Activated T-cell treated with anti-CD3 and anti-CD28 coated beads, Interleukin-2, amount 50 U/mL, for 24 hours (primary cell): ENCODE measurements around the gene ZC3H4.
A peak's percentile ranks its signal among the peaks of the same experiment; 100 is the strongest.
"Not testable (repeated sequence)": the region's sequence is repeated elsewhere in the genome, so short reads cannot be mapped to it uniquely, and the experiment has no call there.

Experiments
- DNase-seq: peaks from one replicate; pipeline ENCODE4 v3.0.0-alpha.2; 2020
- H3K27ac Mint-ChIP-seq: 2 replicates; pipeline ENCODE4 v1.8.0; 2020; ENCODE audit warnings: mild to moderate bottlenecking, mixed read lengths
- H3K27me3 Mint-ChIP-seq: 2 replicates; pipeline ENCODE4 v1.8.0; 2020; ENCODE audit warnings: mixed read lengths
- H3K36me3 Mint-ChIP-seq: 2 replicates; pipeline ENCODE4 v1.8.0; 2020; ENCODE audit warnings: low read depth, mixed read lengths
- H3K4me1 Mint-ChIP-seq: 2 replicates; pipeline ENCODE4 v1.8.0; 2020; ENCODE audit warnings: low read depth, mixed read lengths
- H3K4me3 Mint-ChIP-seq: 2 replicates; pipeline ENCODE4 v1.8.0; 2020; ENCODE audit warnings: mild to moderate bottlenecking, moderate library complexity, mixed read lengths
- H3K9me3 Mint-ChIP-seq: 2 replicates; pipeline ENCODE4 v1.8.0; 2020; ENCODE audit warnings: mixed read lengths

Gene ZC3H4

GRCh38 chr19:47094557-47095475 is 18.8 kb downstream of the ZC3H4 start:
- DNase-seq: peak; percentile 69
- H3K36me3 Mint-ChIP-seq: peaks cover 87% of the 10 kb centered on the region
- peak overlapping the region; percentile 96 for H3K27ac Mint-ChIP-seq
- peak overlapping the region; percentile 71 for H3K4me3 Mint-ChIP-seq
- H3K9me3 Mint-ChIP-seq: no peaks in the 10 kb centered on the region
- H3K27me3 Mint-ChIP-seq: no peaks in the 10 kb centered on the region
- peaks cover 69% of the 10 kb centered on the region for H3K4me1 Mint-ChIP-seq

- H3K27me3 Mint-ChIP-seq: no peaks in the 10 kb centered on the region
- no peaks in the 10 kb centered on the region for H3K9me3 Mint-ChIP-seq
- H3K4me1 Mint-ChIP-seq: peaks cover 62% of the 10 kb centered on the region
- peaks cover 87% of the 10 kb centered on the region for H3K36me3 Mint-ChIP-seq
- peak; percentile 57 for DNase-seq
- H3K27ac Mint-ChIP-seq: peak overlapping the region; percentile 96
- H3K4me3 Mint-ChIP-seq: peak overlapping the region; percentile 71
Observed at GRCh38 chr19:47093841-47094240, 19.7 kb downstream of the ZC3H4 start.

GRCh38 chr19:47093254-47093653 is 20.3 kb downstream of the ZC3H4 start:
- Mint-ChIP-seq H3K27me3 (no peaks in the 10 kb centered on the region), H3K36me3 (peaks cover 88% of the 10 kb centered on the region), H3K4me3 (peak overlapping the region; percentile 71), H3K27ac (peak overlapping the region; percentile 96), H3K9me3 (no peaks in the 10 kb centered on the region), H3K4me1 (peaks cover 58% of the 10 kb centered on the region)
- DNase-seq: no peak

DNA sequence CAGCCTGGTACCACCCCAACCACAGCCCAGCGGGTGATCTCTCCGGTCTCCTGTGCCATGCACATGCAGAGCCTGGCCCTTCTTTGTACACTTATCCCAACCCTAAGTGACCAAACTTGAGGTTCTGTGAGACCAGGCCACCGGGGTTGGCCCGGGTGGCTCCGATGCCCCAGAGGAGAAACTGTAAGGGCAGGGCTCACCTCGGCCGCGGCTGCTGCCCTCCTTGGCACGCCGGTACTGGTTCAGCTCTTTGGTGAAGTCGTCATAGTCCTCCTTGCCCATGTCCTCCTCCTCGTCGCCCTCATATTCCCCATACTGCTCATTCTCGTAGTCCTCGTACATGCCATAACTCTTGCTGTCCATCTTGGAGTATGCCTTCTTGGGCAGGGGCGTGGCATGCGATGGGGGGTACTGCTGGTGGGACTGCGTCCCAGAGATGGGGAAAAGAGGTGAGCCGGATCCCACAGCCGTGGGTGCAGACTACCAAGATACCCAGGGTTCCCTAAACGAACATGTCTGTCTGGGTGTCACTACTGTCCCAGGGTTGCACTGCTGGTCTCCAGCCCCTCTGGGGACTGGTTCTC is 23.7 kb downstream of the ZC3H4 start:
- H3K4me3 Mint-ChIP-seq: no peak overlapping the region
- H3K27me3 Mint-ChIP-seq: no peaks in the 10 kb centered on the region
- no peaks in the 10 kb centered on the region for H3K9me3 Mint-ChIP-seq
- no peak for DNase-seq
- H3K27ac Mint-ChIP-seq: peak overlapping the region; percentile 26
- peaks cover 93% of the 10 kb centered on the region for H3K36me3 Mint-ChIP-seq
- peaks cover 26% of the 10 kb centered on the region for H3K4me1 Mint-ChIP-seq

GRCh38 chr19:47086280-47086679 is 27.3 kb downstream of the ZC3H4 start:
- Mint-ChIP-seq H3K4me3 (no peak overlapping the region), H3K9me3 (no peaks in the 10 kb centered on the region), H3K4me1 (peaks cover 3% of the 10 kb centered on the region), H3K27ac (peak overlapping the region; percentile 68), H3K36me3 (peaks cover 97% of the 10 kb centered on the region), H3K27me3 (no peaks in the 10 kb centered on the region)
- no peak for DNase-seq

GRCh38 chr19:47084879-47085439 is 28.6 kb downstream of the ZC3H4 start:
- H3K27me3 Mint-ChIP-seq: no peaks in the 10 kb centered on the region
- H3K9me3 Mint-ChIP-seq: no peaks in the 10 kb centered on the region
- DNase-seq: no peak
- H3K27ac Mint-ChIP-seq: peak overlapping the region; percentile 57
- peaks cover 97% of the 10 kb centered on the region for H3K36me3 Mint-ChIP-seq
- no peaks in the 10 kb centered on the region for H3K4me1 Mint-ChIP-seq
- H3K4me3 Mint-ChIP-seq: no peak overlapping the region

GRCh38 chr19:47082493-47082892 is 31.1 kb downstream of the ZC3H4 start:
- Mint-ChIP-seq H3K4me1 (no peaks in the 10 kb centered on the region), H3K27me3 (no peaks in the 10 kb centered on the region), H3K4me3 (no peak overlapping the region), H3K36me3 (peaks cover 93% of the 10 kb centered on the region), H3K27ac (no peak overlapping the region), H3K9me3 (no peaks in the 10 kb centered on the region)
- no peak for DNase-seq

GRCh38 chr19:47081095-47081494 is 32.5 kb downstream of the ZC3H4 start:
- H3K36me3 Mint-ChIP-seq: peaks cover 93% of the 10 kb centered on the region
- no peaks in the 10 kb centered on the region for H3K4me1 Mint-ChIP-seq
- DNase-seq: no peak
- no peak overlapping the region for H3K27ac Mint-ChIP-seq
- H3K27me3 Mint-ChIP-seq: no peaks in the 10 kb centered on the region
- no peaks in the 10 kb centered on the region for H3K9me3 Mint-ChIP-seq
- H3K4me3 Mint-ChIP-seq: no peak overlapping the region

GRCh38 chr19:47078351-47078750 is 35.2 kb downstream of the ZC3H4 start:
- not testable (repeated sequence) for DNase-seq, H3K27me3 Mint-ChIP-seq, H3K4me3 Mint-ChIP-seq, H3K9me3 Mint-ChIP-seq, H3K4me1 Mint-ChIP-seq, H3K27ac Mint-ChIP-seq
- H3K36me3 Mint-ChIP-seq: peaks cover 93% of the 10 kb centered on the region

DNA sequence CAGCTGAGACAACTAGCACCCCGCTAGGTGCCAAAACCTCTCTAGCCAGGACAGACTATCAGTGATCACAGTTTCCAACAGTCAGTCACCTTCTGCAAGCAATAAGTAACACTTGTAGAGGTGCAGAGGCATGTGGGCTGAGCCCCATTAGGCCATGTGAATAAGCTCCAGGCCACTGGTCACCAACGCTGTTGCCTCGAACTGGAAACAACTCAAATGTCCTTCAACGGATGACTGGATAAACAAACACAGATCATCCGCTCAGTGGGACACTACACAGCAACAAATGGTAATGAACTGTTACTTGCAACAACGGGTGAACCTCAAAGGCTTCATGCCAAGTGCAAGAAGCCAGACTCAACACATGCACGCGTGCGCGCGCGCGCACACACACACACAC is 37.6 kb downstream of the ZC3H4 start:
- peaks cover 92% of the 10 kb centered on the region for H3K36me3 Mint-ChIP-seq
- peaks cover 3% of the 10 kb centered on the region for H3K4me1 Mint-ChIP-seq
- H3K27ac Mint-ChIP-seq: no peak overlapping the region

DNA sequence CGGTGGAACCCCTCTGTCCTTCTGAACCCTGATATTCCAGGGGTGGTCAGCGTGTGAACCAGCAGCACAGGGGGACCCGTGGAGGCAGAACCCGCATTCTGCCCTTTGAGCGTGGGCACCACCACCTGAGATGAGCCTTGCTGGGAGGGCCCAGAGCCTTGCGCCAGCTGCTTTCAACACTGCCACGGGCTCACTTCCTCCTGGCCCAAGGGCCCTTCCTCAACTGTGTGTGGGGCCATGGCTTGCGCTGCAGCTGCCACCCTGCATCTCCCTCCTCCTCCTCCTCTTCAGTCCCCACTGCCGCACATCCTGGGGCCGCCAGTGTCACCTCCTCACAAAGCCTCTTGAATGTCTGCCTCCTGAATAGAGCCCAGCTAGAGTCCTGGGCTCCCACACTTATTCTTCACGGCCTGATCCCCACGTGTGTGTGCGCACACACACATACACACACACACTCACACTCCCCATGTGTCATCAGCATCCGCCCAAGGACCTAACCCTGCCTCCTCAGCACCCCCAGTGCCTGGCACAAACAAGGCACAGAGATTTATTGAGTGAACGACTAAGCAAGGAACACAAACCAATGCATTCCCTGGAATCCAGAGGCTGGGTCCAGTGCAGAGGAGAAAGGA is 38.3 kb downstream of the ZC3H4 start:
- Mint-ChIP-seq H3K4me3 (no peak overlapping the region), H3K9me3 (no peaks in the 10 kb centered on the region), H3K27me3 (no peaks in the 10 kb centered on the region), H3K4me1 (peaks cover 3% of the 10 kb centered on the region), H3K36me3 (peaks cover 92% of the 10 kb centered on the region), H3K27ac (peak overlapping the region; percentile 19)
- DNase-seq: no peak

More for the DNA sequence above, 37.6 kb downstream of the ZC3H4 start:
- H3K27me3 Mint-ChIP-seq: no peaks in the 10 kb centered on the region
- no peak overlapping the region for H3K4me3 Mint-ChIP-seq
- no peak for DNase-seq
- H3K9me3 Mint-ChIP-seq: no peaks in the 10 kb centered on the region

DNA sequence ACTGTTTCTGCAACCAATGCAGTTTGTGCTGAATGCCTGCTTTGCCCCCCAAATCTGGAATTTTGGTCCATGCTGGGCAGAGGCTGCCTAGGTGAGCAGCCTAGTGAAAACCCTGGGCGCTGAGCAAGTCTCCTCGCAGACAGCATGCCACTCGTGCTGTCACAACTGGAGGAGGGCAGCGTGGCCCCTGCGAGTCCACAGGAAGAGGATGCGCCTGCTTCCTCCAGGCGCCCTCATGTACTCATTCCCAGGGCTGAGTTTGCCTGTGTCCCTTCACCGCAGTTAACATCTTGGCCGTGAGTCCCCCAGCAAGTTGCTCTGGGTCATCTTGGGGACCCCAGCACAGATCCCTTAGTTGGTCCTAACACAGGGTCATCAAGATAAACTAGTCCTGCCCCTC is 39.0 kb downstream of the ZC3H4 start:
- Mint-ChIP-seq H3K4me1 (peaks cover 3% of the 10 kb centered on the region), H3K27me3 (no peaks in the 10 kb centered on the region), H3K36me3 (peaks cover 93% of the 10 kb centered on the region), H3K4me3 (no peak overlapping the region), H3K27ac (no peak overlapping the region), H3K9me3 (no peaks in the 10 kb centered on the region)
- no peak for DNase-seq

GRCh38 chr19:47073574-47073973 is 40.0 kb downstream of the ZC3H4 start:
- no peaks in the 10 kb centered on the region for H3K9me3 Mint-ChIP-seq
- no peaks in the 10 kb centered on the region for H3K27me3 Mint-ChIP-seq
- H3K4me1 Mint-ChIP-seq: peaks cover 3% of the 10 kb centered on the region
- no peak overlapping the region for H3K27ac Mint-ChIP-seq
- peaks cover 96% of the 10 kb centered on the region for H3K36me3 Mint-ChIP-seq
- H3K4me3 Mint-ChIP-seq: no peak overlapping the region
- no peak for DNase-seq

DNA sequence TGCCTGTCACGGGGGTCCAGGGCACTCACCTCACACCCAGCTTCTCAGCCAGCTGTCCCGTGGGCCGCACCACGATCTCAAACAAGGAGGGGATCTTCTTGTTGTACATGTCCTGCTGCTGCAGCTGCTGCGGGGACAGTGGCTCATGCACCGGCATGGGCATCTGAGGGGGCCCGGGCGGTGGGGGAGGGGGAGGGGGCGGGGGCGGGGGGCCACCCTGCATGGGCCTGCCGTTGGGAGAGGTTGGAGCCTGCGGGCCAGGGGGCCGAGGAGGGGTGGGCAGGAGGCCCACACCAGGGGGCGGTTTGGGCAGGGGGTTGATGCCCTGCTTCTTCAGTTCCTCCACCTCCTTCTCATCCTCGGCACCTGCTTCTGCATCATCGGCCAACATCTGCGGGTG is 41.3 kb downstream of the ZC3H4 start:
- no peak for DNase-seq
- Mint-ChIP-seq H3K9me3 (no peaks in the 10 kb centered on the region), H3K4me3 (no peak overlapping the region), H3K36me3 (peaks cover 96% of the 10 kb centered on the region), H3K27me3 (no peaks in the 10 kb centered on the region), H3K27ac (no peak overlapping the region), H3K4me1 (peaks cover 3% of the 10 kb centered on the region)
